Posterior vena cava (tissue), 2 donors: ENCODE data around the gene CSE1L. TPM values are rescaled to one million over a fixed set of nuclear protein-coding genes. Genes with fewer than 3 reads are reported as not detected.
"Not testable (repeated sequence)": the region's sequence is repeated elsewhere in the genome, so short reads cannot be mapped to it uniquely, and the experiment has no call there.

Experiments used
- DNase-seq: peaks from one replicate; pipeline ENCODE4 v3.0.0-alpha.2; 2020; ENCODE audit warnings: low spot score
- intact Hi-C, 2 donors: fragments of 100-400 bp; cut with DNase I; formaldehyde crosslinking; loops; one replicate each; pipeline versions ENCODE4 v1.14.1 to v1.14.2; 2022 to 2023
- total RNA-seq, 2 donors: library from RNA; stranded (reverse); fragmentation: NEBNext Ultra II Directional; extraction: Animal tissue kit (Norgen Biotek cat#: 25700); gene quantifications; one replicate each; pipeline ENCODE4 v1.2.1, GENCODE V29; 2021
- donor health status: DM: yes; HTN: yes; CAD: no.
- donor health status: DM: yes; HTN: yes; CAD: no.

Gene CSE1L
- total RNA-seq, 2 donors from 2014 or later = 37.2 to 50.4 TPM

GRCh38 chr20:49045440-49046086 lies 549 bp upstream of the CSE1L start:
- intact Hi-C loops = no loop called here
- DNase-seq = peak; percentile 72

- DNase-seq = no peak
- intact Hi-C loops = no loop called here
These were observed 6.2 kb downstream of the CSE1L start for GRCh38 chr20:49052334-49052733.

GRCh38 chr20:49054056-49054643 lies 8.0 kb downstream of the CSE1L start:
- DNase-seq = no peak
- intact Hi-C loops = no loop called here

GRCh38 chr20:49063279-49063678 lies 17.2 kb downstream of the CSE1L start:
- intact Hi-C loops = no loop called here
- DNase-seq = no peak

- intact Hi-C loops = loop anchor here in 1 of 2 donors (5.0 kb wide), 1 partner anchor 82 kb away; no protein-coding TSS in a partner anchor
- no peak for DNase-seq
These were observed 28.4 kb downstream of the CSE1L start for GRCh38 chr20:49074521-49074920.

- intact Hi-C loops = no loop called here
- no peak for DNase-seq
These were observed 32.2 kb downstream of the CSE1L start for GRCh38 chr20:49078310-49078709.

- DNase-seq, intact Hi-C loops: not testable (repeated sequence)
These were observed 36.2 kb downstream of the CSE1L start for GRCh38 chr20:49082295-49082694.

- no peak for DNase-seq
- intact Hi-C loops = no loop called here
These were observed 45.0 kb downstream of the CSE1L start for GRCh38 chr20:49091104-49091503.

GRCh38 chr20:49091762-49092161 lies 45.6 kb downstream of the CSE1L start:
- intact Hi-C loops = no loop called here
- no peak for DNase-seq

GRCh38 chr20:49096203-49096730 lies 50.2 kb downstream of the CSE1L start:
- intact Hi-C loops = no loop called here
- DNase-seq = no peak

- no peak for DNase-seq
- intact Hi-C loops = no loop called here
These were observed 51.0 kb downstream of the CSE1L start for GRCh38 chr20:49097159-49097558.

GRCh38 chr20:49098136-49098535 lies 52.0 kb downstream of the CSE1L start:
- intact Hi-C loops = no loop called here
- no peak for DNase-seq

GRCh38 chr20:49099011-49099410 lies 52.9 kb downstream of the CSE1L start:
- intact Hi-C loops = no loop called here
- no peak for DNase-seq

GRCh38 chr20:49100292-49100691 lies 54.2 kb downstream of the CSE1L start:
- intact Hi-C loops, DNase-seq: not testable (repeated sequence)

- intact Hi-C loops = no loop called here
- DNase-seq = no peak
These were observed 54.9 kb downstream of the CSE1L start for GRCh38 chr20:49100972-49101371.

- DNase-seq = no peak
- intact Hi-C loops = no loop called here
These were observed 56.9 kb downstream of the CSE1L start for GRCh38 chr20:49103019-49103418.

- intact Hi-C loops = no loop called here
- no peak for DNase-seq
These were observed 57.7 kb downstream of the CSE1L start for GRCh38 chr20:49103647-49104364.

GRCh38 chr20:49104365-49104648 lies 58.2 kb downstream of the CSE1L start:
- no peak for DNase-seq
- intact Hi-C loops = no loop called here

- DNase-seq, intact Hi-C loops: not testable (repeated sequence)
These were observed 59.0 kb downstream of the CSE1L start for GRCh38 chr20:49104979-49105547.

- intact Hi-C loops = no loop called here
- no peak for DNase-seq
These were observed 60.2 kb downstream of the CSE1L start for GRCh38 chr20:49106328-49106727.
